Measurements from ENCODE around the gene PIEZO2.

DNA sequence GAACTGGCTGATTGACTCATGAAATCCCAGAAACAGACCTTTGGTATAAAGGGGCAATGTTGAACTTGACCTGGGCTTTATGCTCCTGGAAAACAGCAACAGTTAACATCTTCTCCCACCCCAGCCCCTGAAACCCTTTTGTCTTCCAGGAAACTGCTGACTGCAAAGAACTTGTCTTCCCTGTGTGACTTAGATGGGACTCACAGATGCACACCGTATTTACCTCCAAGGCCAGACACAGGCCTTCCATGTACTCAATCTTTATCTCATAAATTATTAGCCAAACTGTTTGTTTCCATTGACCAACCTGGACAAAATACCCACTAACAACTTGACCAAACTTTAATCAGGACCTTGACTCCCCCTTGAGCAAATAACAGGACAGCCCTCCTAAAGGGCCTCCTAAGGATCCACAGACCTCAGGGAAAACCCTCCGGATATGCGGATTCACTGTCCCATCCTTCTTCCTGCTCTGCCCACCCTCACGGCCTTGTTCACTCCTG lies 36.3 kb downstream of the PIEZO2 start:
- TF ChIP-seq CTCF (IDR thresholded peaks at IDR 0.05; ENCODE audit: low read length), result no peak
- no peak for TF ChIP-seq EZH2 (IDR thresholded peaks at IDR 0.05; ENCODE audit: borderline replicate concordance, low read length)

Measured in OCI-LY1 (cell line).